Measurements from ENCODE around the gene H2AZ1.

DNA sequence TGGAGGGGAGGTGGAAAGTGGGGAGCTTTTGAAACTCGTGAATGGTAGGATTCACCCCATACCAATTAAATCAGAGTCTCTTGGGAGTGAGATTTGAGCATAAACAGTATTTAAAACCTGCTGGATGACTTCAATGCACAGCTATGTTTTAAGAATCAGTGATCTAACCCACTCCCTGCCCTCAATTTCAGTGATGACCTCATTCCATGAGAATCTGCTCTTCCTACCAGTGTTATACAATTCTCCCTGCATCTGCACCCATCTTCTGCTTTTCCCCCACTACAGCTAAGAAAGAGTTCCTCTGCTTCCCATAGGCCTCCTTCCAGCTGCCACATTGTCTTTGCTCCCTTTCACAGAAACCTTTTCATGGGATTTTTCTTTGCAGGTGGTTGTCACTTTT is 18.3 kb upstream of the H2AZ1 start:
- no peak for TF ChIP-seq EZH2 (IDR thresholded peaks at IDR 0.05; ENCODE audit: low read depth)
- TF ChIP-seq, protein P1, sequence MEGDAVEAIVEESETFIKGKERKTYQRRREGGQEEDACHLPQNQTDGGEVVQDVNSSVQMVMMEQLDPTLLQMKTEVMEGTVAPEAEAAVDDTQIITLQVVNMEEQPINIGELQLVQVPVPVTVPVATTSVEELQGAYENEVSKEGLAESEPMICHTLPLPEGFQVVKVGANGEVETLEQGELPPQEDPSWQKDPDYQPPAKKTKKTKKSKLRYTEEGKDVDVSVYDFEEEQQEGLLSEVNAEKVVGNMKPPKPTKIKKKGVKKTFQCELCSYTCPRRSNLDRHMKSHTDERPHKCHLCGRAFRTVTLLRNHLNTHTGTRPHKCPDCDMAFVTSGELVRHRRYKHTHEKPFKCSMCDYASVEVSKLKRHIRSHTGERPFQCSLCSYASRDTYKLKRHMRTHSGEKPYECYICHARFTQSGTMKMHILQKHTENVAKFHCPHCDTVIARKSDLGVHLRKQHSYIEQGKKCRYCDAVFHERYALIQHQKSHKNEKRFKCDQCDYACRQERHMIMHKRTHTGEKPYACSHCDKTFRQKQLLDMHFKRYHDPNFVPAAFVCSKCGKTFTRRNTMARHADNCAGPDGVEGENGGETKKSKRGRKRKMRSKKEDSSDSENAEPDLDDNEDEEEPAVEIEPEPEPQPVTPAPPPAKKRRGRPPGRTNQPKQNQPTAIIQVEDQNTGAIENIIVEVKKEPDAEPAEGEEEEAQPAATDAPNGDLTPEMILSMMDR (conservative IDR thresholded peaks at IDR 0.05): no peak
